Right lobe of liver (tissue), 6 donors: ENCODE results near the gene NOC2L. TPM values are rescaled to one million over a fixed set of nuclear protein-coding genes. Genes with fewer than 3 reads are reported as not detected.

Source experiments
- ATAC-seq, 4 donors: fragments of 200-7000 bp; cut with Tn5 transposase; one replicate each; pipeline ENCODE4 v1.9.1; 2020; ENCODE audit warnings: mild to moderate bottlenecking in 4 of 4, moderate library complexity in 4 of 4
- DNase-seq, 3 donors: peaks; one replicate each; pipeline ENCODE4 v3.0.0-alpha.2; 2020
- H3K27ac ChIP-seq, 3 donors: fragments of 200-600 bp; one replicate each; pipeline ENCODE4 v1.8.0; 2022
- H3K27me3 ChIP-seq, 2 donors: fragments of 200-600 bp; one replicate each; pipeline ENCODE4 v1.8.0; 2022
- H3K36me3 ChIP-seq, 4 donors: fragments of 200-600 bp; sonication (generic) in 1 of 4; one replicate each; pipeline versions ENCODE4 v1.5.1 to v1.8.0; 2017 to 2022; ENCODE audit warnings: control low read depth in 1 of 4
- H3K4me1 ChIP-seq, 4 donors: fragments of 200-600 bp; sonication (generic) in 1 of 4; one replicate each; pipeline versions ENCODE4 v1.5.1 to v1.8.0; 2017 to 2022; ENCODE audit warnings: control low read depth in 1 of 4
- H3K4me3 ChIP-seq, 3 donors: fragments of 200-600 bp; one replicate each; pipeline ENCODE4 v1.8.0; 2022
- H3K9me3 ChIP-seq, 4 donors: fragments of 200-600 bp; sonication (generic) in 1 of 4; one replicate each; pipeline versions ENCODE4 v1.5.1 to v1.8.0; 2017 to 2022; ENCODE audit warnings: control low read depth in 1 of 4
- CTCF ChIP-seq, 4 donors: fragments of 200-600 bp in 3 of 4; fragments of 450-650 bp in 1 of 4; IDR thresholded peaks; one replicate each; pipeline versions ENCODE4 v1.5.1 to v1.8.0; 2016 to 2022; ENCODE audit warnings: antibody characterized with exemption in 4 of 4, mild to moderate bottlenecking in 2 of 4
- POLR2A ChIP-seq: fragments of 450-650 bp; IDR thresholded peaks from one replicate; pipeline ENCODE4 v1.6.1; 2017; ENCODE audit warnings: antibody characterized with exemption, mild to moderate bottlenecking
- WGBS: methylation state at CpG from one replicate; pipeline ENCODE4 v1.1.6; 2018; ENCODE audit warnings: low coverage, low lambda C conversion rate; ENCODE audit not compliant: insufficient coverage; ENCODE audit errors: missing lambda C conversion rate; 5-methylcytosine and 5-hydroxymethylcytosine counted together
- intact Hi-C, 2 donors: fragments of 100-400 bp; cut with DNase I; formaldehyde crosslinking; loops; one replicate each; pipeline versions ENCODE4 v1.11.2 to v1.14.1; 2022
- total RNA-seq, 6 experiments: library from RNA; depleted of rRNA in 2 of 6; stranded (reverse); fragments of >200 nt in 2 of 6; fragmentation: NEBNext Ultra II Directional in 3 of 6; extraction: Animal tissue kit (Norgen Biotek cat#: 25700) in 3 of 6; gene quantifications; one replicate each; pipeline versions ENCODE4 v1.1.0 to v1.2.4, GENCODE V29; 2016 to 2023
- donor health status: DM: no; HTN: yes; CAD: no.
- donor health status: DM: no; HTN: no; CAD: no.
- donor health status: DM: no; HTN: no; CAD: no.
- donor health status: DM: no; HTN: yes; CAD: no.
- donor health status: DM: no; HTN: yes; CAD: no.

The NOC2L gene
- total RNA-seq, 6 experiments from 2014 or later = 28.9 to 36.8 (median 30.2) TPM

GRCh38 chr1:910311-910880 is 48.7 kb downstream of the NOC2L start:
- TF ChIP-seq CTCF (IDR thresholded peaks at IDR 0.05) = no peak
- TF ChIP-seq POLR2A = no peak
- DNase-seq = peak; percentile 17 to 53 (median 42)
- H3K27ac ChIP-seq = no peak overlapping the region
- intact Hi-C loops = no loop called here
- no peak overlapping the region for H3K4me3 ChIP-seq
- no peaks in the 10 kb centered on the region for H3K36me3 ChIP-seq
- 46% methylated on average over 6 of the region's 29 CpGs for WGBS
- no peaks in the 10 kb centered on the region for H3K9me3 ChIP-seq
- H3K27me3 ChIP-seq = no peaks in the 10 kb centered on the region
- H3K4me1 ChIP-seq = no peaks in the 10 kb centered on the region
- no peak for ATAC-seq

GRCh38 chr1:909861-910310 is 49.2 kb downstream of the NOC2L start:
- intact Hi-C loops = no loop called here
- Histone ChIP-seq H3K4me1 (no peaks in the 10 kb centered on the region), H3K4me3 (no peak overlapping the region), H3K9me3 (no peaks in the 10 kb centered on the region), H3K27me3 (no peaks in the 10 kb centered on the region), H3K36me3 (no peaks in the 10 kb centered on the region), H3K27ac (no peak overlapping the region)
- DNase-seq (peak in 2 of 3 donors; percentile 13 to 26), ATAC-seq (no peak)
- no CpG with 5 or more reads among the region's 53 CpGs for WGBS
- no peak for TF ChIP-seq POLR2A
- TF ChIP-seq CTCF (IDR thresholded peaks at IDR 0.05) = no peak

- H3K9me3 ChIP-seq = no peaks in the 10 kb centered on the region
- WGBS = no CpG with 5 or more reads among the region's 16 CpGs
- H3K27me3 ChIP-seq = no peaks in the 10 kb centered on the region
- DNase-seq = peak in 1 of 3 donors; percentile 12
- H3K36me3 ChIP-seq = no peaks in the 10 kb centered on the region
- H3K27ac ChIP-seq = no peak overlapping the region
- no peak for ATAC-seq
- intact Hi-C loops = no loop called here
- no peak for TF ChIP-seq POLR2A
- H3K4me3 ChIP-seq = no peak overlapping the region
- no peaks in the 10 kb centered on the region for H3K4me1 ChIP-seq
Measured at GRCh38 chr1:908661-909060, 50.4 kb downstream of the NOC2L start.

- intact Hi-C loops = no loop called here
Measured at GRCh38 chr1:907611-908451, 51.2 kb downstream of the NOC2L start.

More at GRCh38 chr1:907611-908451, 51.2 kb downstream of the NOC2L start:
- no peak overlapping the region for H3K27ac ChIP-seq
- ATAC-seq (no peak), DNase-seq (peak; percentile 18 to 53 (median 37))
- H3K36me3 ChIP-seq = no peaks in the 10 kb centered on the region
- H3K27me3 ChIP-seq = no peaks in the 10 kb centered on the region
- WGBS = 85% methylated on average over 7 of the region's 17 CpGs
- no peaks in the 10 kb centered on the region for H3K4me1 ChIP-seq
- TF ChIP-seq POLR2A (no peak), CTCF (IDR thresholded peaks at IDR 0.05) (no peak)
- H3K4me3 ChIP-seq = no peak overlapping the region
- H3K9me3 ChIP-seq = no peaks in the 10 kb centered on the region
